A549 treated with AZD9567 at 1 μM for 4 hours (cell line): ENCODE measurements around the gene RNF103. TPM values are rescaled to one million over a fixed set of nuclear protein-coding genes. Genes with fewer than 3 reads are reported as not detected.

Experiments used
- total RNA-seq: library from RNA; stranded (reverse); fragments of 200-300 nt; extraction: Qiagen RNA extraction; gene quantifications from 5 replicates; pipeline ENCODE4 v1.2.3, GENCODE V29; 2022; ENCODE audit not compliant: insufficient read depth

RNF103 gene
- 47.2 to 56.3 TPM (median 55.3 TPM) in 5 replicates for total RNA-seq

DNA sequence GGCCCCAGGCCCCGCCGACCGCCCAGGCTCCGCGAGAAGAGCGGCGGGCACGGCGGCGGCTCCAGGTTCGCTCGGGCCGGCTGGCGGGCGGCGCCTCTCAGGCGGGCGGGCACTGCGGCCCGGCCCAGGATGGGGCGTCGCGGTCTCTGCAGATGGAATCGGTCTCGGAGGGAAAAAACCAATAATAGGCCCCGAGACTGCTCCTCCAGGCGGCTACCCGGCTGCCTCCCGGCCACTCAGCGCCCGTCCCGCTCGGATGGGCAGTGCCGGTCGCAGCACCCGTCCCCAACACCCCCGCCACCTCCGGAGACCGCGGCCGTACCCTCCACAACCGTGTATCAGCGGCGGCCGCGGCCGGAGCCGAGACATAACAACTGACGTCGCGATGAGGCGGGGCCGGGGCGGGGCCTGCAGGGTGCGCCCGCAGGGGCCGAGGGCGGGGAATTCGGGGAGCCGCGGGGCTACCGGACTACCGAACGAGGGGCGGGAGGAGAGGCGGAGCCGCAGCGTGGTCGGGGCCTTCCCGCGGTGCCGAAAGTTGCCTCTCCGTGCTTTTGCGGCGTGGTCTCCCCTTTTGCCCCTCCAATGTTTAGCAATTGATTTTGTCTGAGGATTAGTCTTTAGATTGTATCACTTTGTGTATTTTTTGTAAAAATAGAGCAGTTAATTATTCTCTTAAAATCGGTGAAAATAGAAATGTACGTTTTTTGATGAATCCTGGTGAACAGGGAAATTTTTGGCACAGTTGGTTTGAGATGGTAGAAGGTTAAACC lies at the start of gene RNF103:
Gene RNF103 (minus strand): TSS at position 372 of the 773 bp plus-strand sequence. CDS start 979 bp downstream, outside the sequence.

DNA sequence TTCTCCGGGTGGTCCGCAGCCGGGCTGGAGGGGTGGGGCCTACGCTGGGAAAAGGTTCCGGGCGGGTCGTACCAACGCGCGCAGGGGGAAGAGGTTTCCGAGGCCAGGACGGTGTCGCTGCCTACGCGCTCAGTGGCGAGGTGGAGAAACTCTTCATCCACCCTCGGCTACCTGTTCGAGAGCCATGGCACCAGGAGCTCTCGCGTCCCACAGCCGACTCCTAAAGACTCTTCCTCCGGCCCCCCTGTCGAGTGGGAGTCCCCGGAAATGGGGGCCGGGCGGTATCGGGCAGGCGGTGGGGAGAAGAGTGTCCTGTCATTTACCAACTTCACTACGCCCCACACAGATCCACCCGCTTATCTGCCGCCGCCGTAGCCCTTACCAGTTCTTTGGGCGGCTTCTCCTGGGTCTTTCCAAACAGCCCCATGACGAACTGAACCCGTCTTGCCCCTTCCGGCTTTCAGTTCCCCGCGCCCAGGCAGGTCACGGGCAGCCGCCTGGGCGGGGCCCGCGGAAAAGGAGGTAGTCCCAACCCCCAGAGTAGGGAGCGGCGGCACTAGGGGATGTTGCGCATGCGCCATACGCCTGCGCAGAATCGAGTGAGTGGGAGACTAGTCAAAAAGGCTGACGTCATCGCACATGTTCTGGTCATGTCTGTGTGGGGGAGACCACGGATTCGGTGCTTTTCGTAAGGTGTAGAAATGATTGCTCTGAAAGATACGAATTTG lies 60.6 kb downstream of the RNF103 start, which contains the start of gene CHMP3:
Gene CHMP3 (minus strand): TSS at position 522 of the 728 bp plus-strand sequence. CDS start 95 bp downstream, at position 427.

Other genes starting within 250 kb of the RNF103 start
- gene KDM3A, start 182.5 kb downstream of the RNF103 start, total RNA-seq = 18.0 to 40.2 TPM (median 24.4 TPM) in 5 replicates
- gene CHMP3, start 60.4 kb downstream of the RNF103 start, total RNA-seq = 117 to 134 TPM (median 123 TPM) in 5 replicates
- gene RMND5A, start 96.4 kb upstream of the RNF103 start, total RNA-seq = 20.5 to 26.3 TPM (median 23.3 TPM) in 5 replicates
- gene CD8A, start 167.0 kb upstream of the RNF103 start, total RNA-seq = 0.30 to 0.38 TPM (median 0.35 TPM) in 4 of 5 replicates, not detected in the other
- not detected in 5 replicates for gene CD8B, start 238.0 kb upstream of the RNF103 start, total RNA-seq